K562 (cell line): ENCODE data around the gene PHLDB3. TPM values are rescaled to one million over a fixed set of nuclear protein-coding genes. Genes with fewer than 3 reads are reported as not detected.
A peak's percentile ranks its signal among the peaks of the same experiment; 100 is the strongest.

Experiments
- ATAC-seq: fragments of 200-7000 bp; cut with Tn5 transposase; 3 replicates; pipeline ENCODE4 v1.9.1; 2020; ENCODE audit warnings: moderate library complexity
- BruUV-seq: library from RNA; stranded (reverse); fragments of 400-500 nt; replicated peaks from 2 replicates; lab custom pipeline; 2021; lab: Mats Ljungman, UMichigan
- CTCF ChIA-PET: fragments of 300-600 bp; formaldehyde crosslinking; extraction: SDS; loops from one replicate; lab custom pipeline; 2021; ENCODE audit warnings: low intra/inter-chr PET ratio; lab: Yijun Ruan, JAX
- POLR2A ChIA-PET: fragments of 300-600, 350-650 bp; sonication (Branson Sonifier 250); formaldehyde crosslinking; extraction: SDS; loops from one replicate; lab custom pipeline; 2021; ENCODE audit warnings: antibody characterized with exemption, inconsistent platforms; lab: Yijun Ruan, JAX
- DNase-seq, 4 experiments: peaks; one replicate each; pipeline versions ENCODE4 v3.0.0 to v3.0.0-alpha.2; 2011 to 2018; ENCODE audit warnings: low spot score in 3 of 4, mixed read lengths in 3 of 4; ENCODE audit errors: extremely low read depth in 1 of 4
- FAIRE-seq: peaks from 2 replicates; lab custom pipeline; 2011; peaks lifted over from hg19 to GRCh38; lab: Jason Lieb, UNC
- H2AFZ ChIP-seq: 2 replicates; pipeline ENCODE4 v1.6.0; 2011; ENCODE audit warnings: low read depth, low read length, control low read depth, inconsistent platforms
- H3K27ac ChIP-seq: fragments of 200-600 bp; 3 replicates; pipeline ENCODE4 v1.8.0; 2011; ENCODE audit warnings: low read depth, mild to moderate bottlenecking, control low read depth, inconsistent platforms, low read length, moderate library complexity, mixed read lengths; ENCODE audit errors: extremely low read depth
- H3K27me3 ChIP-seq, 2 experiments: fragments of 300-600 bp in 1 of 2; 2 replicates in 1 of 2; 3 replicates in 1 of 2; pipeline versions ENCODE4 v1.6.0 to v1.8.0; 2011; ENCODE audit warnings: inconsistent platforms in 2 of 2, low read length in 2 of 2, mild to moderate bottlenecking in 1 of 2, mixed read lengths in 1 of 2, moderate library complexity in 1 of 2; ENCODE audit not compliant: control insufficient read depth in 2 of 2, insufficient read depth in 2 of 2
- H3K36me3 ChIP-seq: fragments of 300-600 bp; 3 replicates; pipeline ENCODE4 v1.8.0; 2011; ENCODE audit warnings: mild to moderate bottlenecking, low read length, inconsistent platforms; ENCODE audit not compliant: control insufficient read depth, insufficient read depth
- H3K4me1 ChIP-seq, 2 experiments: fragments of 200-600 bp in 1 of 2; replicated peaks in 1 of 2; 2 replicates in 1 of 2; 3 replicates in 1 of 2; pipeline versions ENCODE4 v1.5.1 to v1.8.0; 2011; ENCODE audit warnings: inconsistent platforms in 2 of 2, low read length in 2 of 2, mild to moderate bottlenecking in 1 of 2, mixed read lengths in 1 of 2, moderate library complexity in 1 of 2; ENCODE audit not compliant: control insufficient read depth in 2 of 2, insufficient read depth in 2 of 2
- H3K4me2 ChIP-seq: 2 replicates; pipeline ENCODE4 v1.6.1; 2011; ENCODE audit warnings: low read length, control low read depth, inconsistent platforms, mixed read lengths; ENCODE audit not compliant: insufficient read depth
- H3K4me3 ChIP-seq: fragments of 200-600 bp; sonication (generic), shearing (Covaris generic); 2 replicates; pipeline ENCODE4 v1.5.1; 2016; ENCODE audit warnings: control low read depth, inconsistent platforms
- H3K79me2 ChIP-seq: fragments of 200-600 bp; 3 replicates; pipeline ENCODE4 v1.8.0; 2011; ENCODE audit warnings: low read length, inconsistent platforms; ENCODE audit not compliant: control insufficient read depth, insufficient read depth
- H3K9ac ChIP-seq, 2 experiments: 2 replicates each; pipeline versions ENCODE4 v1.6.0 to v1.6.1; 2011; ENCODE audit warnings: low read depth in 2 of 2, low read length in 2 of 2, control low read depth in 1 of 2, inconsistent platforms in 1 of 2, mild to moderate bottlenecking in 1 of 2, mixed read lengths in 1 of 2; ENCODE audit not compliant: insufficient read depth in 1 of 2
- H3K9me1 ChIP-seq: one replicate; pipeline ENCODE4 v1.6.0; 2011; ENCODE audit warnings: inconsistent platforms, mild to moderate bottlenecking, low read length, moderate library complexity; ENCODE audit not compliant: control insufficient read depth, insufficient read depth
- H3K9me3 ChIP-seq: replicated peaks from 2 replicates; pipeline ENCODE4 v1.5.1; 2011; ENCODE audit warnings: low read depth, low read length, inconsistent platforms; ENCODE audit not compliant: control insufficient read depth, insufficient read depth
- H4K20me1 ChIP-seq: replicated peaks from 2 replicates; pipeline ENCODE4 v1.6.1; 2011; ENCODE audit warnings: low read length, inconsistent platforms, mixed read lengths; ENCODE audit not compliant: control insufficient read depth, insufficient read depth
- BCOR ChIP-seq: fragments of 450-650 bp; IDR thresholded peaks from 2 replicates; pipeline ENCODE4 v1.6.1; 2016
- MYBL2 ChIP-seq, 2 experiments: fragments of 450-650 bp in 1 of 2; sonication (generic) in 1 of 2; formaldehyde crosslinking in 1 of 2; IDR thresholded peaks; 2 replicates each; pipeline versions ENCODE4 v1.6.1 to v1.8.1; 2017 to 2022; ENCODE audit warnings: borderline replicate concordance in 1 of 2, inconsistent platforms in 1 of 2, low read depth in 1 of 2, mild to moderate bottlenecking in 1 of 2, missing genetic modification reagents in 1 of 2, moderate library complexity in 1 of 2
- SIN3B ChIP-seq: fragments of 450-650 bp; IDR thresholded peaks from 2 replicates; pipeline ENCODE4 v1.6.1; 2017; ENCODE audit warnings: low read depth, mild to moderate bottlenecking, moderate library complexity
- YY1 ChIP-seq, 3 experiments: IDR thresholded peaks; 2 replicates each; pipeline ENCODE4 v1.6.1; 2011; ENCODE audit warnings: low read length in 2 of 3, mild to moderate bottlenecking in 2 of 3, moderate library complexity in 2 of 3, borderline replicate concordance in 1 of 3, control low read depth in 1 of 3, low read depth in 1 of 3; ENCODE audit not compliant: insufficient read depth in 3 of 3, insufficient replicate concordance in 2 of 3, control insufficient read depth in 1 of 3, insufficient read length in 1 of 3; ENCODE audit errors: extremely low read depth in 1 of 3
- ZFP36 ChIP-seq: fragments of 150-350 bp; IDR thresholded peaks from 2 replicates; pipeline ENCODE4 v1.6.1; 2018; ENCODE audit warnings: low read length, low read depth; ENCODE audit not compliant: partially characterized antibody
- WGBS: fragments of 100-300 bp; shearing (Covaris generic); methylation state at CpG from one replicate; pipeline ENCODE4 v1.1.6; 2016; ENCODE audit warnings: low coverage, mixed read lengths; ENCODE audit not compliant: insufficient coverage; ENCODE audit errors: missing lambda C conversion rate; 5-methylcytosine and 5-hydroxymethylcytosine counted together
- in situ Hi-C: fragments of 300-500 bp; cut with MboI; formaldehyde crosslinking; loops from 4 replicates; pipeline ENCODE4 v1.15.0; 2018; ENCODE audit warnings: inconsistent platforms, mixed read lengths
- intact Hi-C: fragments of 100-400 bp; cut with micrococcal nuclease; formaldehyde crosslinking; loops from 2 replicates; pipeline ENCODE4 v1.14.2; 2022
- polyA plus RNA-seq, 8 experiments: library from polyadenylated mRNA; depleted of rRNA in 4 of 8; stranded (reverse) in 5 of 8; unstranded in 3 of 8; fragments of >200 nt; fragmentation: Nextera tagmentation in 2 of 8; fragmentation: Illumina TruSeq in 1 of 8; extraction: Ambion mirVana in 2 of 8; extraction: Trizol in 1 of 8; gene quantifications; 2 replicates each; pipeline versions ENCODE4 v1.2.1 to v1.2.3, GENCODE V29; 2011 to 2014; ENCODE audit warnings: inconsistent platforms in 1 of 8, missing spikeins in 1 of 8
- total RNA-seq, 7 experiments: library from RNA; depleted of rRNA in 6 of 7; stranded (reverse); fragments of >200 nt in 6 of 7; fragmentation: Illumina TruSeq in 2 of 7; extraction: Trizol in 2 of 7; gene quantifications; 2 replicates each; pipeline versions ENCODE4 v1.2.1 to v1.2.3, GENCODE V29; 2011 to 2021; ENCODE audit warnings: low replicate concordance in 1 of 7

PHLDB3 gene
- total and polyA plus RNA-seq, 9 of the 15 experiments (the other 6 are each of a cell fraction or from before 2014, with no cell fraction given) = 0.04 to 23.5 (median 3.9) TPM

- Histone ChIP-seq H3K27me3 (peaks cover 0 to 4% of the 10 kb centered on the region in 2 experiments; a peak in 1 of 5 replicates), H3K9me3 (no peaks in the 10 kb centered on the region; the same call in 1 of the 2 replicates), H3K9me1 (no peaks in the 10 kb centered on the region), H2AFZ (no peak overlapping the region), H3K36me3 (no peaks in the 10 kb centered on the region), H3K9ac (no peak overlapping the region), H3K4me3 (no peak overlapping the region), H3K79me2 (no peaks in the 10 kb centered on the region), H3K4me1 (peaks cover under 1 to 5% of the 10 kb centered on the region in 2 experiments; a peak in 4 of 5 replicates), H3K27ac (no peak overlapping the region), H3K4me2 (no peak overlapping the region), H4K20me1 (no peaks in the 10 kb centered on the region)
- CTCF ChIA-PET = no interaction called here
- ATAC-seq = no peak
- in situ Hi-C loops = no loop called here
- no peak for FAIRE-seq
- BruUV-seq = no TSS peak
- no peak for DNase-seq
- TF ChIP-seq BCOR (0 out of 2 replicates have a peak, but pooled peaks have one; percentile 16), MYBL2 (IDR thresholded peaks at IDR 0.05; ENCODE audit: low read depth) (no peak), MYBL2 (CRISPR knock-in tag; IDR thresholded peaks at IDR 0.05; ENCODE audit: borderline replicate concordance) (no peak)
- POLR2A ChIA-PET = interaction anchor here (1.0 to 2.1 kb wide), 2 partner anchors 81 to 370 kb away, joined by 3 to 6 read pairs; no protein-coding TSS in a partner anchor
- intact Hi-C loops = loop anchor here (10.0 kb wide), 2 partner anchors 185 to 215 kb away; no protein-coding TSS in a partner anchor
These were observed 64.9 kb downstream of the PHLDB3 start for GRCh38 chr19:43439709-43440063.

- H3K9me3 ChIP-seq = no peaks in the 10 kb centered on the region; the same call in 1 of the 2 replicates
- no peaks in the 10 kb centered on the region for H3K36me3 ChIP-seq
- in situ Hi-C loops (no loop called here), intact Hi-C loops (no loop called here)
- TF ChIP-seq ZFP36 (no peak), SIN3B (no peak), YY1 (IDR thresholded peaks at IDR 0.05; ENCODE audit: borderline replicate concordance in 1 of 3, control insufficient read depth in 1 of 3, extremely low read depth in 1 of 3, insufficient read depth in 3 of 3, insufficient read length in 1 of 3, insufficient replicate concordance in 2 of 3, low read depth in 1 of 3, low read length in 2 of 3) (peak in 1 of 3 experiments; percentile 25)
- 17% methylated on average over 7 of the region's 14 CpGs for WGBS
- H3K4me3 ChIP-seq = no peak overlapping the region
- no peak for ATAC-seq
- H3K27me3 ChIP-seq = peaks cover 0 to 4% of the 10 kb centered on the region in 2 experiments; a peak in 1 of 5 replicates
- H2AFZ ChIP-seq = no peak overlapping the region
- FAIRE-seq = no peak
- POLR2A ChIA-PET = interaction anchor here (0.9 to 2.1 kb wide), 2 partner anchors 15 to 81 kb away, joined by 3 to 6 read pairs; no protein-coding TSS in a partner anchor
- BruUV-seq = no TSS peak
- no peaks in the 10 kb centered on the region for H3K9me1 ChIP-seq
- H3K4me2 ChIP-seq = no peak overlapping the region
- H3K4me1 ChIP-seq = peaks cover 0 to 3% of the 10 kb centered on the region in 2 experiments; a peak in 2 of 5 replicates
- no peak overlapping the region for H3K27ac ChIP-seq
- H4K20me1 ChIP-seq = no peaks in the 10 kb centered on the region
- no peak overlapping the region for H3K9ac ChIP-seq
- no peak for DNase-seq
- CTCF ChIA-PET = no interaction called here
- no peaks in the 10 kb centered on the region for H3K79me2 ChIP-seq
These were observed 65.4 kb downstream of the PHLDB3 start for GRCh38 chr19:43439032-43439708.
